ENCODE results near the gene TENM3.
A peak's percentile ranks its signal among the peaks of the same experiment; 100 is the strongest.

Gene TENM3

DNA sequence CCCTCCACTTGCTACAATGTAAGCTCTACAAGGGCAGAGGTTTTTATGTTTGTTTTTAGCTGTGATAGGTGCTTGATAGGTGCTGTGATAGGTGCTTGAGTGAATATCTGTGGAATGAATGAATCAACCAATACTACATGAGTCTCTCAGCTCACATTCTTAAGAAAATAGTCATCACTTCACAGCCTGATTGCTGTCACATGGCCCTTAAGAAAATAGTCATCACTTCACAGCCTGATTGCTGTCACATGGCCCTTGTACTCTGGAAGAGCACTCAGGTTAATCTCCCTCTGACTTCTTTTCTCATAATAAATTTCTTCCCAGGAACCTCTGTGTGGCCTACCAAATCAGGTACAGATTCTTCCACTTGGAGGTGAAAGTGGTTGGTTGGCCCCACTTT lies 335.2 kb downstream of the TENM3 start:
- ATAC-seq, result peak; percentile 61
- no peak for TF ChIP-seq ZFP30 (CRISPR knock-in tag; IDR thresholded peaks at IDR 0.05)
- TF ChIP-seq, protein P1, sequence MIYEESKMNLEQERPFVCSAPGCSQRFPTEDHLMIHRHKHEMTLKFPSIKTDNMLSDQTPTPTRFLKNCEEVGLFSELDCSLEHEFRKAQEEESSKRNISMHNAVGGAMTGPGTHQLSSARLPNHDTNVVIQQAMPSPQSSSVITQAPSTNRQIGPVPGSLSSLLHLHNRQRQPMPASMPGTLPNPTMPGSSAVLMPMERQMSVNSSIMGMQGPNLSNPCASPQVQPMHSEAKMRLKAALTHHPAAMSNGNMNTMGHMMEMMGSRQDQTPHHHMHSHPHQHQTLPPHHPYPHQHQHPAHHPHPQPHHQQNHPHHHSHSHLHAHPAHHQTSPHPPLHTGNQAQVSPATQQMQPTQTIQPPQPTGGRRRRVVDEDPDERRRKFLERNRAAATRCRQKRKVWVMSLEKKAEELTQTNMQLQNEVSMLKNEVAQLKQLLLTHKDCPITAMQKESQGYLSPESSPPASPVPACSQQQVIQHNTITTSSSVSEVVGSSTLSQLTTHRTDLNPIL (CRISPR knock-in tag; IDR thresholded peaks at IDR 0.05; ENCODE audit: low read depth), result no peak
- TF ChIP-seq ESRRG (CRISPR knock-in tag; IDR thresholded peaks at IDR 0.05), result no peak
- no peak for TF ChIP-seq ZNF565 (CRISPR knock-in tag; conservative IDR thresholded peaks at IDR 0.05; ENCODE audit: low read depth)
- TF ChIP-seq RARB (CRISPR knock-in tag; IDR thresholded peaks at IDR 0.05), result no peak
- no peak for TF ChIP-seq ZC3H10 (CRISPR knock-in tag; IDR thresholded peaks at IDR 0.05)
- TF ChIP-seq, protein P2, sequence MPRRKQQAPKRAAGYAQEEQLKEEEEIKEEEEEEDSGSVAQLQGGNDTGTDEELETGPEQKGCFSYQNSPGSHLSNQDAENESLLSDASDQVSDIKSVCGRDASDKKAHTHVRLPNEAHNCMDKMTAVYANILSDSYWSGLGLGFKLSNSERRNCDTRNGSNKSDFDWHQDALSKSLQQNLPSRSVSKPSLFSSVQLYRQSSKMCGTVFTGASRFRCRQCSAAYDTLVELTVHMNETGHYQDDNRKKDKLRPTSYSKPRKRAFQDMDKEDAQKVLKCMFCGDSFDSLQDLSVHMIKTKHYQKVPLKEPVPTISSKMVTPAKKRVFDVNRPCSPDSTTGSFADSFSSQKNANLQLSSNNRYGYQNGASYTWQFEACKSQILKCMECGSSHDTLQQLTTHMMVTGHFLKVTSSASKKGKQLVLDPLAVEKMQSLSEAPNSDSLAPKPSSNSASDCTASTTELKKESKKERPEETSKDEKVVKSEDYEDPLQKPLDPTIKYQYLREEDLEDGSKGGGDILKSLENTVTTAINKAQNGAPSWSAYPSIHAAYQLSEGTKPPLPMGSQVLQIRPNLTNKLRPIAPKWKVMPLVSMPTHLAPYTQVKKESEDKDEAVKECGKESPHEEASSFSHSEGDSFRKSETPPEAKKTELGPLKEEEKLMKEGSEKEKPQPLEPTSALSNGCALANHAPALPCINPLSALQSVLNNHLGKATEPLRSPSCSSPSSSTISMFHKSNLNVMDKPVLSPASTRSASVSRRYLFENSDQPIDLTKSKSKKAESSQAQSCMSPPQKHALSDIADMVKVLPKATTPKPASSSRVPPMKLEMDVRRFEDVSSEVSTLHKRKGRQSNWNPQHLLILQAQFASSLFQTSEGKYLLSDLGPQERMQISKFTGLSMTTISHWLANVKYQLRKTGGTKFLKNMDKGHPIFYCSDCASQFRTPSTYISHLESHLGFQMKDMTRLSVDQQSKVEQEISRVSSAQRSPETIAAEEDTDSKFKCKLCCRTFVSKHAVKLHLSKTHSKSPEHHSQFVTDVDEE (CRISPR knock-in tag; IDR thresholded peaks at IDR 0.05), result no peak
- TF ChIP-seq ZFP3 (CRISPR knock-in tag; IDR thresholded peaks at IDR 0.05), result no peak
- TF ChIP-seq PATZ1 (CRISPR knock-in tag; IDR thresholded peaks at IDR 0.05; ENCODE audit: borderline replicate concordance), result no peak
- TF ChIP-seq SNAI2 (CRISPR knock-in tag; IDR thresholded peaks at IDR 0.05), result no peak
- no peak for TF ChIP-seq PPARA (CRISPR knock-in tag; IDR thresholded peaks at IDR 0.05; ENCODE audit: borderline replicate concordance)
- no peak for TF ChIP-seq ISL1 (CRISPR knock-in tag; IDR thresholded peaks at IDR 0.05)
- TF ChIP-seq BACH2 (CRISPR knock-in tag; IDR thresholded peaks at IDR 0.05; ENCODE audit: borderline replicate concordance), result no peak
- no peak for TF ChIP-seq TOX (CRISPR knock-in tag; IDR thresholded peaks at IDR 0.05; ENCODE audit: borderline replicate concordance)
- no peak for TF ChIP-seq OSR1 (CRISPR knock-in tag; IDR thresholded peaks at IDR 0.05)
- TF ChIP-seq CSRNP3 (CRISPR knock-in tag; IDR thresholded peaks at IDR 0.05), result no peak
- TF ChIP-seq CSDC2 (CRISPR knock-in tag; IDR thresholded peaks at IDR 0.05), result no peak
- TF ChIP-seq, protein P3, sequence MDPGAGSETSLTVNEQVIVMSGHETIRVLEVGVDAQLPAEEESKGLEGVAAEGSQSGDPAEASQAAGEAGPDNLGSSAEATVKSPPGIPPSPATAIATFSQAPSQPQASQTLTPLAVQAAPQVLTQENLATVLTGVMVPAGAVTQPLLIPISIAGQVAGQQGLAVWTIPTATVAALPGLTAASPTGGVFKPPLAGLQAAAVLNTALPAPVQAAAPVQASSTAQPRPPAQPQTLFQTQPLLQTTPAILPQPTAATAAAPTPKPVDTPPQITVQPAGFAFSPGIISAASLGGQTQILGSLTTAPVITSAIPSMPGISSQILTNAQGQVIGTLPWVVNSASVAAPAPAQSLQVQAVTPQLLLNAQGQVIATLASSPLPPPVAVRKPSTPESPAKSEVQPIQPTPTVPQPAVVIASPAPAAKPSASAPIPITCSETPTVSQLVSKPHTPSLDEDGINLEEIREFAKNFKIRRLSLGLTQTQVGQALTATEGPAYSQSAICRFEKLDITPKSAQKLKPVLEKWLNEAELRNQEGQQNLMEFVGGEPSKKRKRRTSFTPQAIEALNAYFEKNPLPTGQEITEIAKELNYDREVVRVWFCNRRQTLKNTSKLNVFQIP (CRISPR knock-in tag; IDR thresholded peaks at IDR 0.05; ENCODE audit: borderline replicate concordance, low read depth), result no peak
- no peak for TF ChIP-seq TCF4 (CRISPR knock-in tag; IDR thresholded peaks at IDR 0.05; ENCODE audit: borderline replicate concordance)

DNA sequence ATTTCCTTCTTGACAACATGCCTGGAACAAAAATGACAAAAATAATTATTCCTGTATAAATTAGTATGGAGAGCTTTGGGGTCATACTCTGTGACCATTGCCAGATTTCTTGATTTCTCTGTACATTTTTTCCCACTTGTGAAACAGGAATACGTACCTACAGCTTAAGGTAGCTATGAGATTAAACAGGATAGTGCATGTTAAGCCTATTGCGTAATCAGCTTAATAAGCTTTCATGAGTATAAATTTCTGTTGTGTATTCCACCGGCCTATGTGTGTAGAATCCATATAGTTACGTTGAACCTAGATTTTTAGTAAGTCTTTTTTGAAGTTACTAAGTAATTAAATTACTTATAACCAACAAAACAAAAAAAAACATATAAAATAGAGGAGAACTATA lies 339.0 kb downstream of the TENM3 start:
- no peak for TF ChIP-seq GLIS3 (CRISPR knock-in tag; IDR thresholded peaks at IDR 0.05)
- TF ChIP-seq TOX (CRISPR knock-in tag; IDR thresholded peaks at IDR 0.05; ENCODE audit: borderline replicate concordance), result no peak
- no peak for TF ChIP-seq PATZ1 (CRISPR knock-in tag; IDR thresholded peaks at IDR 0.05; ENCODE audit: borderline replicate concordance)
- TF ChIP-seq, protein P1 (CRISPR knock-in tag; IDR thresholded peaks at IDR 0.05; ENCODE audit: low read depth), result no peak
- no peak for TF ChIP-seq CSRNP3 (CRISPR knock-in tag; IDR thresholded peaks at IDR 0.05)
- no peak for ATAC-seq
